IMR-90 (cell line): Measurements from ENCODE around the gene GCLC.

Source experiments
- BHLHE40 ChIP-seq: fragments of 150-350 bp; IDR thresholded peaks from 2 replicates; pipeline ENCODE4 v1.6.1; 2016; ENCODE audit warnings: mild to moderate bottlenecking, low read depth, low read length
- CTCF ChIP-seq: conservative IDR thresholded peaks from 2 replicates; pipeline ENCODE4 v1.5.1; 2012; ENCODE audit warnings: mild to moderate bottlenecking, low read depth, low read length, improper control_type of control experiment
- ELK1 ChIP-seq: fragments of 150-350 bp; IDR thresholded peaks from 2 replicates; pipeline ENCODE4 v1.6.1; 2016; ENCODE audit warnings: low read depth, mild to moderate bottlenecking, low read length, moderate library complexity, borderline replicate concordance
- MXI1 ChIP-seq: IDR thresholded peaks from 2 replicates; pipeline ENCODE4 v1.6.1; 2012; ENCODE audit warnings: low read depth, mild to moderate bottlenecking, low read length, moderate library complexity, borderline replicate concordance
- POLR2A ChIP-seq: IDR thresholded peaks from 2 replicates; pipeline ENCODE4 v1.6.1; 2012; ENCODE audit warnings: mild to moderate bottlenecking, low read depth, low read length
- RAD21 ChIP-seq: IDR thresholded peaks from 2 replicates; pipeline ENCODE4 v1.6.1; 2012; ENCODE audit warnings: low read length, improper control_type of control experiment
- SMC3 ChIP-seq: fragments of 150-350 bp; IDR thresholded peaks from 2 replicates; pipeline ENCODE4 v1.6.1; 2016; ENCODE audit warnings: low read depth, mild to moderate bottlenecking, antibody characterized with exemption, low read length, moderate library complexity

- no peak for TF ChIP-seq CTCF
- TF ChIP-seq ELK1: no peak
- no peak for TF ChIP-seq SMC3
- TF ChIP-seq RAD21: no peak
- no peak for TF ChIP-seq MXI1
- TF ChIP-seq BHLHE40: no peak
- TF ChIP-seq POLR2A: no peak
These were observed 58.2 kb downstream of the GCLC start for GRCh38 chr6:53486679-53487078.
